ENCODE data around the gene TMEM245.
"Not testable (repeated sequence)": the region's sequence is repeated elsewhere in the genome, so short reads cannot be mapped to it uniquely, and the experiment has no call there.

The TMEM245 gene

GRCh38 chr9:109133533-109133932 is 13.8 kb upstream of the TMEM245 start:
- no peak for DNase-seq (ENCODE audit: low read depth in 2 of 2, low spot score in 1 of 2)

GRCh38 chr9:109132567-109133021 is 12.8 kb upstream of the TMEM245 start:
- DNase-seq (ENCODE audit: low read depth in 2 of 2, low spot score in 1 of 2): no peak

GRCh38 chr9:109129470-109130197 is 9.9 kb upstream of the TMEM245 start:
- no peak for DNase-seq (ENCODE audit: low read depth in 2 of 2, low spot score in 1 of 2)

GRCh38 chr9:109126671-109127070 is 6.9 kb upstream of the TMEM245 start:
- not testable (repeated sequence) for DNase-seq (ENCODE audit: low read depth in 2 of 2, low spot score in 1 of 2)

- DNase-seq (ENCODE audit: low read depth in 2 of 2, low spot score in 1 of 2): no peak
Measured at GRCh38 chr9:109124121-109124520, 4.4 kb upstream of the TMEM245 start.

GRCh38 chr9:109122726-109123621 is 3.2 kb upstream of the TMEM245 start:
- DNase-seq (ENCODE audit: low read depth in 2 of 2, low spot score in 1 of 2): no peak

GRCh38 chr9:109121232-109121796 is 1.6 kb upstream of the TMEM245 start:
- DNase-seq (ENCODE audit: low read depth in 2 of 2, low spot score in 1 of 2): no peak

- DNase-seq (ENCODE audit: low read depth in 2 of 2, low spot score in 1 of 2): no peak
Measured at GRCh38 chr9:109120204-109120789, 550 bp upstream of the TMEM245 start.

- peak in 1 of 2 donors; percentile 1 for DNase-seq (ENCODE audit: low read depth in 2 of 2, low spot score in 1 of 2)
Measured at GRCh38 chr9:109118808-109119438, 824 bp downstream of the TMEM245 start.

GRCh38 chr9:109117856-109118807 is 1.6 kb downstream of the TMEM245 start:
- DNase-seq (ENCODE audit: low read depth in 2 of 2, low spot score in 1 of 2): peak in 1 of 2 donors; percentile 21

GRCh38 chr9:109115931-109116526 is 3.7 kb downstream of the TMEM245 start:
- no peak for DNase-seq (ENCODE audit: low read depth in 2 of 2, low spot score in 1 of 2)

GRCh38 chr9:109114670-109115069 is 5.1 kb downstream of the TMEM245 start:
- DNase-seq (ENCODE audit: low read depth in 2 of 2, low spot score in 1 of 2): no peak

- no peak for DNase-seq (ENCODE audit: low read depth in 2 of 2, low spot score in 1 of 2)
Measured at GRCh38 chr9:109113892-109114609, 5.7 kb downstream of the TMEM245 start.

- DNase-seq (ENCODE audit: low read depth in 2 of 2, low spot score in 1 of 2): no peak
Measured at GRCh38 chr9:109113254-109113653, 6.5 kb downstream of the TMEM245 start.

- no peak for DNase-seq (ENCODE audit: low read depth in 2 of 2, low spot score in 1 of 2)
Measured at GRCh38 chr9:109110329-109111021, 9.3 kb downstream of the TMEM245 start.

GRCh38 chr9:109109967-109110328 is 9.8 kb downstream of the TMEM245 start:
- no peak for DNase-seq (ENCODE audit: low read depth in 2 of 2, low spot score in 1 of 2)

- no peak for DNase-seq (ENCODE audit: low read depth in 2 of 2, low spot score in 1 of 2)
Measured at GRCh38 chr9:109108318-109108717, 11.4 kb downstream of the TMEM245 start.

All from stimulated activated CD8-positive, alpha-beta memory T cell treated with anti-CD3 and anti-CD28 coated beads, Interleukin-4, amount 100 ng/mL, for 4 hours (primary cell).